Neuronal stem cell (in vitro differentiated cells): ENCODE measurements around the gene DHRS1. TPM values are rescaled to one million over a fixed set of nuclear protein-coding genes. Genes with fewer than 3 reads are reported as not detected.
A peak's percentile ranks its signal among the peaks of the same experiment; 100 is the strongest.

Source experiments
- DNase-seq: peaks from one replicate; pipeline ENCODE4 v3.0.0-alpha.2; 2013; ENCODE audit warnings: low spot score
- H2AFZ ChIP-seq: one replicate; pipeline ENCODE4 v1.6.1; 2013; ENCODE audit warnings: mild to moderate bottlenecking, low read length, inconsistent platforms
- H2AK5ac ChIP-seq: 2 replicates; pipeline ENCODE4 v1.6.1; 2013; ENCODE audit warnings: low read depth, mild to moderate bottlenecking, inconsistent platforms, low read length, moderate library complexity, mixed read lengths
- H2BK120ac ChIP-seq: 2 replicates; pipeline ENCODE4 v1.6.1; 2013; ENCODE audit warnings: low read depth, mild to moderate bottlenecking, inconsistent platforms, low read length, moderate library complexity, mixed read lengths
- H2BK12ac ChIP-seq: one replicate; pipeline ENCODE4 v1.6.1; 2013; ENCODE audit warnings: low read length, inconsistent platforms
- H2BK15ac ChIP-seq: 2 replicates; pipeline ENCODE4 v1.6.1; 2013; ENCODE audit warnings: mild to moderate bottlenecking, low read length, inconsistent platforms, mixed read lengths
- H2BK5ac ChIP-seq: one replicate; pipeline ENCODE4 v1.6.1; 2013; ENCODE audit warnings: inconsistent platforms, mild to moderate bottlenecking, low read length, moderate library complexity
- H3K14ac ChIP-seq: one replicate; pipeline ENCODE4 v1.6.1; 2013; ENCODE audit warnings: low read length, inconsistent platforms
- H3K18ac ChIP-seq: 2 replicates; pipeline ENCODE4 v1.6.1; 2013; ENCODE audit warnings: low read length, inconsistent platforms
- H3K23ac ChIP-seq: 2 replicates; pipeline ENCODE4 v1.6.1; 2013; ENCODE audit warnings: low read depth, mild to moderate bottlenecking, mixed read lengths, low read length, inconsistent platforms; ENCODE audit not compliant: poor library complexity
- H3K27ac ChIP-seq: replicated peaks from 3 replicates; pipeline ENCODE4 v1.5.1; 2013; ENCODE audit warnings: low read length, inconsistent platforms
- H3K27me3 ChIP-seq, 3 experiments: 2 replicates each; pipeline ENCODE4 v1.6.1; 2013; ENCODE audit warnings: low read length in 3 of 3, mild to moderate bottlenecking in 2 of 3, inconsistent platforms in 1 of 3, low read depth in 1 of 3, mixed read lengths in 1 of 3, moderate library complexity in 1 of 3; ENCODE audit not compliant: control insufficient read depth in 3 of 3, insufficient read depth in 3 of 3
- H3K36me3 ChIP-seq, 2 donors: replicated peaks in 1 of 2; 2 replicates each; pipeline ENCODE4 v1.6.1; 2013; ENCODE audit warnings: low read length in 2 of 2; ENCODE audit not compliant: control insufficient read depth in 2 of 2, insufficient read depth in 2 of 2
- H3K4ac ChIP-seq: 2 replicates; pipeline ENCODE4 v1.6.1; 2013; ENCODE audit warnings: inconsistent platforms, mild to moderate bottlenecking, low read length, moderate library complexity
- H3K4me1 ChIP-seq, 2 donors: 1 replicate in 1 of 2; 2 replicates in 1 of 2; pipeline ENCODE4 v1.6.1; 2013; ENCODE audit warnings: low read length in 2 of 2, low read depth in 1 of 2; ENCODE audit not compliant: control insufficient read depth in 2 of 2, insufficient read depth in 1 of 2
- H3K4me2 ChIP-seq: one replicate; pipeline ENCODE4 v1.6.1; 2013; ENCODE audit warnings: mild to moderate bottlenecking, low read length, inconsistent platforms; ENCODE audit not compliant: insufficient read depth, poor library complexity, severe bottlenecking
- H3K4me3 ChIP-seq, 2 donors: 2 replicates each; pipeline ENCODE4 v1.5.1; 2013; ENCODE audit warnings: low read length in 2 of 2, mild to moderate bottlenecking in 2 of 2, inconsistent platforms in 1 of 2, moderate library complexity in 1 of 2
- H3K79me1 ChIP-seq: one replicate; pipeline ENCODE4 v1.6.1; 2013; ENCODE audit warnings: low read depth, mild to moderate bottlenecking, inconsistent platforms, low read length, moderate library complexity
- H3K9ac ChIP-seq: one replicate; pipeline ENCODE4 v1.6.1; 2013; ENCODE audit warnings: mild to moderate bottlenecking, low read depth, low read length, inconsistent platforms; ENCODE audit not compliant: poor library complexity
- H3K9me3 ChIP-seq, 2 donors: replicated peaks in 1 of 2; 2 replicates each; pipeline versions ENCODE3 to v1.6.1; 2013; ENCODE audit warnings: low read length in 2 of 2, mild to moderate bottlenecking in 2 of 2, inconsistent platforms in 1 of 2, low read depth in 1 of 2, mixed read lengths in 1 of 2, moderate library complexity in 1 of 2; ENCODE audit not compliant: control insufficient read depth in 2 of 2, insufficient read depth in 1 of 2
- H4K8ac ChIP-seq: one replicate; pipeline ENCODE4 v1.6.1; 2013; ENCODE audit warnings: low read depth, mild to moderate bottlenecking, inconsistent platforms, low read length, moderate library complexity
- H4K91ac ChIP-seq: one replicate; pipeline ENCODE4 v1.6.1; 2013; ENCODE audit warnings: low read length, low read depth, mild to moderate bottlenecking, inconsistent platforms; ENCODE audit not compliant: poor library complexity
- whole genome bisulfite sequencing, 2 donors: extraction: QIAGEN DNeasy Blood & Tissue Kit; methylation state at CpG; one replicate each; pipeline ENCODE4 v1.1.7; 2013; ENCODE audit warnings: missing lambda C conversion rate in 2 of 2, mixed read lengths in 1 of 2; ENCODE audit not compliant: insufficient read length in 2 of 2, insufficient replicate concordance in 1 of 2; ENCODE audit errors: extremely low coverage in 2 of 2; 5-methylcytosine and 5-hydroxymethylcytosine counted together
- polyA plus RNA-seq, 2 experiments: library from polyadenylated mRNA; stranded (reverse); fragments of 200-250 nt; gene quantifications; one replicate each; pipeline ENCODE4 v1.2.3, GENCODE V29; 2013

The DHRS1 gene
- polyA plus RNA-seq (2013, experiment 1 of 2), result 9.9 TPM
- 9.8 TPM for polyA plus RNA-seq (2013, experiment 2 of 2)

- Histone ChIP-seq H4K91ac (no peak within 1 kb of the TSS), H3K4me3 (peak within 1 kb of the TSS; percentile 91 to 98), H3K23ac (no peak within 1 kb of the TSS), H2AK5ac (peak within 1 kb of the TSS; percentile 27), H3K36me3 (peaks cover 33 to 58% of the 10 kb centered on the region in 2 donors), H2BK5ac (peak within 1 kb of the TSS; percentile 67), H3K4me1 (peaks cover 9 to 11% of the 10 kb centered on the region in 2 donors), H2BK120ac (no peak within 1 kb of the TSS), H2BK15ac (no peak within 1 kb of the TSS), H3K9ac (peak within 1 kb of the TSS; percentile 92), H3K14ac (no peak within 1 kb of the TSS), H3K9me3 (no peaks in the 10 kb centered on the region), H3K4ac (no peak within 1 kb of the TSS), H3K4me2 (peak within 1 kb of the TSS; percentile 88), H3K18ac (peak within 1 kb of the TSS; percentile 97), H3K79me1 (peaks cover 7% of the 10 kb centered on the region), H4K8ac (no peak within 1 kb of the TSS), H2BK12ac (no peak within 1 kb of the TSS), H3K27me3 (no peaks in the 10 kb centered on the region), H2AFZ (peak within 1 kb of the TSS; percentile 99), H3K27ac (no peak within 1 kb of the TSS)
- DNase-seq, result peak; percentile 91
- no CpG with 5 or more reads among the region's 75 CpGs for WGBS, 2 donors
These were observed at the start of gene DHRS1, which contains the start of gene NOP9 for GRCh38 chr14:24299255-24300191. Gene DHRS1, minus strand, starts transcription at chr14:24299780. Its CDS starts 674 bp downstream, at chr14:24299106. Gene NOP9, plus strand, starts transcription at chr14:24299850. Its CDS starts 105 bp downstream, at chr14:24299955.

GRCh38 chr14:24348186-24348585 is 48.6 kb upstream of the DHRS1 start:
- Histone ChIP-seq H3K9ac (no peak overlapping the region), H2AFZ (no peak overlapping the region), H3K9me3 (no peaks in the 10 kb centered on the region), H2BK15ac (no peak overlapping the region), H2BK5ac (no peak overlapping the region), H3K14ac (no peak overlapping the region), H3K4me3 (no peak overlapping the region), H3K27me3 (peaks cover 0 to 80% (median 10%) of the 10 kb centered on the region in 3 experiments), H3K4me1 (no peaks in the 10 kb centered on the region), H3K4ac (no peak overlapping the region), H3K27ac (no peak overlapping the region), H3K18ac (no peak overlapping the region), H2BK12ac (no peak overlapping the region), H3K36me3 (no peaks in the 10 kb centered on the region), H2AK5ac (no peak overlapping the region), H4K8ac (no peak overlapping the region), H3K79me1 (no peaks in the 10 kb centered on the region), H3K4me2 (no peak overlapping the region), H4K91ac (no peak overlapping the region), H2BK120ac (no peak overlapping the region), H3K23ac (no peak overlapping the region)
- WGBS, 2 donors, result no CpG with 5 or more reads among the region's 2 CpGs
- no peak for DNase-seq

- Histone ChIP-seq H3K4me2 (no peak overlapping the region), H3K23ac (no peak overlapping the region), H4K8ac (no peak overlapping the region), H3K27me3 (peaks cover 0 to 78% (median 5%) of the 10 kb centered on the region in 3 experiments), H2AFZ (no peak overlapping the region), H2BK5ac (no peak overlapping the region), H2BK120ac (no peak overlapping the region), H3K79me1 (no peaks in the 10 kb centered on the region), H3K9me3 (no peaks in the 10 kb centered on the region), H3K27ac (no peak overlapping the region), H3K9ac (no peak overlapping the region), H3K4me1 (no peaks in the 10 kb centered on the region), H2AK5ac (no peak overlapping the region), H3K4me3 (no peak overlapping the region), H3K4ac (no peak overlapping the region), H3K36me3 (no peaks in the 10 kb centered on the region), H2BK15ac (no peak overlapping the region), H3K14ac (no peak overlapping the region), H4K91ac (no peak overlapping the region), H2BK12ac (no peak overlapping the region), H3K18ac (no peak overlapping the region)
- WGBS, 2 donors, result no CpG with 5 or more reads among the region's 1 CpG
- no peak for DNase-seq
These were observed 47.6 kb upstream of the DHRS1 start for GRCh38 chr14:24347134-24347533.
